SIG-M5 treated with dmso at 0.1 percent for 504 hours (cell line): ENCODE data around the gene REXO5.
"Not testable (repeated sequence)": the region's sequence is repeated elsewhere in the genome, so short reads cannot be mapped to it uniquely, and the experiment has no call there.

ENCODE experiments used
- DNase-seq: peaks from one replicate; lab custom pipeline; 2025; ENCODE audit not compliant: unreplicated experiment; lab: John Stamatoyannopoulos, UW

The REXO5 gene

DNA sequence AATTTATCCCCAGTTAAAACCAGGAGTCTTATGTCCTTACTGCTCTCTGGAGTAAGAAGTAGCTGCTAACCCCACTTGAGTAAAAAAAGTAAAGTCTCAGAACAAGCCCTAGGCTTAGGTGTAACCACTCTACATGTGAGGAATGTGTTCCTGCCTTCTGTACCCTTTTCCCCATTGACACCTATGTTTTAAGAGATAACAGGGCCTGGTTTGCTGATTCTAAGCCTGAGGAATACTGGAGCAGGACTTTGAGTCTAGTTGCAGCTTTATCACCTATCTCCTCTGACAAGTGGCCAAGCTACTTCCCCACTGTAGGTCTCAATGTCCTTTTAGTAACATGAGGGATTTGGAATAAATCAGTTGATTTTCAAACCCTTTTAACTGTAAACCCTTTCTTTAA lies 40.2 kb downstream of the REXO5 start:
- DNase-seq: no peak

DNA sequence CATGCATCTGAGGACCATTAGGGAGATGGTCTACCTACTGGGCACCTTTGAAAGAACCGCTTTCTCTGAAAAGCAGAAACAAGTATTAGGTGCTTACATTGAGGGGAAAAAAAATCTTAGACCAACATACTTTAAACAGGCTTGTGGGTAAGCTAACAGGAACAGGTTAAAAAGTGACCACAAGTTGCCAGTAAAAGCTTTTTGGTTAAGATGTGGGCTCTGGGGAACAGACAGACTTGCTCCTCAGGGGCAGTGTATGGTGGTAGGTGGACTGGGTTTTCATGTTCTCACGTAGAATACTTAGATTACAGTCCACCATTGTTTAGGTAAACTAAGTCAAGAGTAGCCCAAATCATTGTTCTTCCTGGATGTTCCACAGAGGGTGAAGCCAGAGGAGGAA lies 41.2 kb downstream of the REXO5 start:
- no peak for DNase-seq

- DNase-seq: peak; percentile 53
Measured at GRCh38 chr16:20849589-20850390, 43.5 kb downstream of the REXO5 start.

GRCh38 chr16:20850981-20851380 lies 44.7 kb downstream of the REXO5 start:
- no peak for DNase-seq

DNA sequence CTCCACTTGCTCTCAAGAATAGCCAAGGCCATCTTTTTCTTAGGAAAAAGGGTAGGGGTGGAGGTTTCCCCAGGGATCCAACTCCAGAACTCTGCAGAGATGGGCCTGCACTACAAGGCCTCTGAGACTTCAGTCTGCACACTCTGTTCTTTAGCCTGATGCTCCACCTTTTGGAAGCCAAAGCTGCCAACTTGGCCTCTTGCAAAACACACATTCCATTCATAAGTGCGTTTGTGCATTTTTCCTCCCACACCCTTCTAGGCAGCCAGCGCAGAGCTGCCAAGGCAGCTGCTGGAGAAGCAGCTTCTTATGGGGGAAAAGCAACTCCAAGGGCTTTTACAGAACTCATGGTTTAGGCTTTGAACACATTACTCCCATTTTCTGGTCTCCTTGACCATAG lies 45.3 kb downstream of the REXO5 start:
- peak; percentile 8 for DNase-seq

GRCh38 chr16:20853143-20853542 lies 46.8 kb downstream of the REXO5 start:
- DNase-seq: no peak

DNA sequence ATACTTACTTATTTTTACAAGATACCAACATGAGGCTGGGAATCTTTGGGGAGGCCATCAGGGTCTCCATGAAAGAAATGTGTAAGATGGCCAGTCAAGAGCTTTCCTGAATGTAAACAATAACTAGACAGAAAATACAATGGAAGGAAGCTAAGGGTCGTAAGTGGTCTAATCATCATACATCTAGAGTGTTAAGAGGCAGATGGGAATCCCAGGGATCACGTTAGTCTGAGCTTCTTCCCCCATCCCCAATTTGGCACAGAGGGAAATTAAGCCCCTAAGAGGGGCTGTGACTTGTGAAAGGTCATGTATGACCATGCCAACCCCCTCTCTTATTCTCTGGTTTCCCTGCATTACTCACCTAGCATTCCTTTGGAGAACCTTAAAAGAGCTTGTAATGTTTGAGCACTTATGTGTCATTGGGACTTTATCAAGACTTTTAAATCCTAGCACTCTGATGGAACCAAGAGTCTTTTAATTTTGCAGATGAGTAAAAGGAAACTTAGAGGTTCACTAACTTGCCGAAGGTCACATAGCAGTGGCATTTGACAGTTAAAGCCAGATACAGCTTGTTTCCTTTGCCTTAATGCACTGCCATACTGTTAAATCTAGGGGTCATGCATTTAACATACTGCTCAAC lies 47.8 kb downstream of the REXO5 start:
- no peak for DNase-seq

GRCh38 chr16:20854963-20855362 lies 48.6 kb downstream of the REXO5 start:
- DNase-seq: no peak

GRCh38 chr16:20857281-20857680 lies 51.0 kb downstream of the REXO5 start:
- no peak for DNase-seq

DNA sequence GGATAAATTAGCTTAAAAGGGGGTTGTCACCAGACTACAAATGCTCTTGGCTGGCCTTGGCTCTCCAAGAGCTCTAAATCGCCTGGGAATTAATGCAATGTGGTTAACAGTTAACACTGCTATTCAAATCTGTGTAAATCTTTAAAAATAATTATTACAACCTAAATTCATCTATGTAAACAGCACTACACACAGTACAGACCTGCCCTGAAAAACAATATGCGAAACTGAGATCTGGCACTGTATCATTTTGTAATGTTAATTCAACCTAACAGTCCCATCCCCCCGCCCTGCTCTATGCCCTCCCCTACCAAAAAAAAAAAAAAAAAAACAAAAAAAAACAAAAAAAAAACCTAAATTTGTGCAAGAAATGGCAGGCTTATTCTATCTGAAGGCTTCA lies 52.9 kb downstream of the REXO5 start:
- no peak for DNase-seq

GRCh38 chr16:20859699-20860098 lies 53.4 kb downstream of the REXO5 start:
- no peak for DNase-seq

GRCh38 chr16:20860361-20860760 lies 54.0 kb downstream of the REXO5 start:
- DNase-seq: no peak

DNA sequence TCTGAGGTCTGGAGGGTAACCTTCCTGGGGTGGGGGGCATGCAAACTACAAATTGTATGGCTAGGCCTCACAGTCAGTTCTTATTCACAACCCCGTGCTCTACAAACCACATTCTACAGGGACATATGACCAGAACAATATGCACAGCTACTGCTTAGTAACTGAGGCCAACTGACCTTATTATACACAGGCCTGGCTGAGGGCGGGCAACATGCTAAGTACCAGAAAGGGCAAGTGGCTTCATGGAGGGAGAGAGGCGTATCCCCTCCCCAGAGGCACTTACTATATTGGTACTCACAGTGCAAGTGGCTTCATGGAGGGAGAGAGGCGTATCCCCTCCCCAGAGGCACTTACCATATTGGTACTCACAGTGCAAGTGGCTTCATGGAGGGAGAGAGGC lies 54.7 kb downstream of the REXO5 start:
- DNase-seq: not testable (repeated sequence)

GRCh38 chr16:20862162-20862960 lies 56.0 kb downstream of the REXO5 start:
- no peak for DNase-seq

DNA sequence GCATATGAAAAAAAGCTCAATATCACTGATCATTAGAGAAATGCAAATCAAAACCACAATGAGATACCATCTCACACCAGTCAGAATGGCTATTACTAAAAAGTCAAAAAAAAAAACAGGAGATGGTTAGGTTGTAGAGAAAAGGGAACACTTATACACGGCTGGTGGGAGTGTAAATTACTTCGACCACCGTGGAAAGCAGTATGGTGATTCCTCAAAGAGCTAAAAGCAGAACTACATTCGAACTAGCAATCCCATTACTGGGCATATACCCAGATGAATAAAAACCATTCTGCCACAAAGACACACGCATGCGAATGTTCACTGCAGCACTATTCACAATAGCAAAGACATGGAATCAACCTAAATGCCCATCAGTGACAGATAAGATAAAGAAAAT lies 58.0 kb downstream of the REXO5 start:
- not testable (repeated sequence) for DNase-seq

GRCh38 chr16:20865420-20866131 lies 59.2 kb downstream of the REXO5 start:
- DNase-seq: no peak

- DNase-seq: no peak
Measured at GRCh38 chr16:20866145-20866772, 59.9 kb downstream of the REXO5 start.

- no peak for DNase-seq
Measured at GRCh38 chr16:20866801-20867200, 60.5 kb downstream of the REXO5 start.

DNA sequence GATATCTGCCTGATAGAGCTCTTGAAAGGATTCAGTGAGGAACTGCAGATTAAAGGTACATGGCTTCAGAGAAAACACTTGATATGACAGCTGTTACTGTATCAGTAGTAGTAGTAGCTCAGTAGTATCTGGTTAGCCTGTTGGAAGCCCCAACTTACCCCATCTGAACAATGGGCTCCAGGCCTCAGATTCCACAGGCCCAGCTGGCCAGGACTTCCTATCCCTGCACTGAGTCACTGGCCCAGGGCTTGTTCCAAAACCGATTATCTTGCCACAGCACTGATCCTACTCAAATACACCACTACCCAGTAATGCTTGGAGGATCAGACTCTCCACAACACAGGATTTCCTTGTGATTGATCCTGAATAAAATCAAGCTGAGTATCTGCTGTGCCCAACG lies 61.3 kb downstream of the REXO5 start:
- DNase-seq: no peak

DNA sequence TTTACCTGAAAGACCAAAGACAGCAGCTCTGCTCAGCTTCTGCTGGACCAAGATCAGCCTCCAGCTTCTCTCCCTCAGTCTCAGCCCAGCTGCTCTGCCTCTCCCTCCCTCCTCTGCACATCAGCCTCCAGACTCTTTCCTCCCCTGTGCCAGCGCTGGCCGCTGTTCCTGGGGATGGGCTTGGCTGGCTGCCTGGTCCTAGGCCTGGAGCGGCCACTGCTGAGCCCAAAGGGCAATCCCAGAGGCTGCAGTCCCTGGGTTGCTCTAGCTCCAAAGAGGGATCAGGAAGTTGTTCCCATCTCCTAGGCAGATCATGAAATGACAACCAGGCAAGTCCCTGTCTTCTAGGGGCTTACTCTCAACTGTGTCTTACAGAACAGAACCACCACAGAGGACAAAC lies 62.6 kb downstream of the REXO5 start:
- no peak for DNase-seq
